ENCODE measurements around the gene CHST12. TPM values are rescaled to one million over a fixed set of nuclear protein-coding genes. Genes with fewer than 3 reads are reported as not detected.

The CHST12 gene
- total RNA-seq (2022; extraction: Qiagen RNA extraction), result 9.0 to 14.8 TPM (median 12.7 TPM) in 5 replicates

GRCh38 chr7:2403014-2403717 lies at the start of gene CHST12:
Gene CHST12, plus strand, starts transcription at chr7:2403611. Its CDS starts 29,029 bp downstream, at chr7:2432640.

GRCh38 chr7:2354186-2354938 lies 49.0 kb upstream of the CHST12 start, which contains the start of gene EIF3B:
Gene EIF3B, plus strand, starts transcription at chr7:2354827. Its CDS starts 95 bp downstream, at chr7:2354922.

GRCh38 chr7:2476298-2476697 lies 72.9 kb downstream of the CHST12 start, which contains the start of gene GRIFIN:
Gene GRIFIN, minus strand, starts transcription at chr7:2476398. Its CDS starts 15 bp downstream, at chr7:2476383.

Other genes starting within 250 kb of the CHST12 start
- gene MAD1L1, start 170.7 kb upstream of the CHST12 start, total RNA-seq (2022; extraction: Qiagen RNA extraction), result 18.2 to 26.7 TPM (median 24.5 TPM) in 5 replicates
- 50.5 to 61.2 TPM (median 53.6 TPM) in 5 replicates for gene MRM2, start 161.4 kb upstream of the CHST12 start, total RNA-seq (2022; extraction: Qiagen RNA extraction)
- gene NUDT1, start 161.4 kb upstream of the CHST12 start, total RNA-seq (2022; extraction: Qiagen RNA extraction), result 80.1 to 110 TPM (median 100 TPM) in 5 replicates
- gene SNX8, start 89.2 kb upstream of the CHST12 start, total RNA-seq (2022; extraction: Qiagen RNA extraction), result 73.3 to 130 TPM (median 114 TPM) in 5 replicates
- gene EIF3B, start 48.8 kb upstream of the CHST12 start, total RNA-seq (2022; extraction: Qiagen RNA extraction), result 216 to 298 TPM (median 228 TPM) in 5 replicates
- not detected in 5 replicates for gene GRIFIN, start 72.8 kb downstream of the CHST12 start, total RNA-seq (2022; extraction: Qiagen RNA extraction)
- 12.9 to 19.4 TPM (median 18.7 TPM) in 5 replicates for gene LFNG, start 116.2 kb downstream of the CHST12 start, total RNA-seq (2022; extraction: Qiagen RNA extraction)
- gene BRAT1, start 151.9 kb downstream of the CHST12 start, total RNA-seq (2022; extraction: Qiagen RNA extraction), result 25.6 to 34.5 TPM (median 33.5 TPM) in 5 replicates
- 10.8 to 12.2 TPM (median 11.1 TPM) in 5 replicates for gene IQCE, start 155.4 kb downstream of the CHST12 start, total RNA-seq (2022; extraction: Qiagen RNA extraction)
- gene TTYH3, start 228.4 kb downstream of the CHST12 start, total RNA-seq (2022; extraction: Qiagen RNA extraction), result 45.2 to 51.0 TPM (median 47.4 TPM) in 5 replicates

All from A549 treated with Hydrocortisone at 1 μM for 4 hours (cell line).